ENCODE data around the gene ST6GALNAC6.

ST6GALNAC6 gene

GRCh38 chr9:127876764-127877562 lies 22.4 kb downstream of the ST6GALNAC6 start:
- H3K4me3 ChIP-seq (replicated peaks; ENCODE audit: low read depth, low read length): peak overlapping the region; percentile 60
- peak; percentile 20 for DNase-seq (ENCODE audit: low read depth)
- TF ChIP-seq CTCF (IDR thresholded peaks at IDR 0.05; ENCODE audit: low read length, missing control alignments): no peak

GRCh38 chr9:127876026-127876763 lies 23.2 kb downstream of the ST6GALNAC6 start:
- H3K4me3 ChIP-seq (replicated peaks; ENCODE audit: low read depth, low read length): no peak overlapping the region
- no peak for DNase-seq (ENCODE audit: low read depth)
- no peak for TF ChIP-seq CTCF (IDR thresholded peaks at IDR 0.05; ENCODE audit: low read length, missing control alignments)

- peak; percentile 45 for DNase-seq (ENCODE audit: low read depth)
- H3K4me3 ChIP-seq (replicated peaks; ENCODE audit: low read depth, low read length): peak overlapping the region; percentile 7
Observed at GRCh38 chr9:127875306-127875966, 24.0 kb downstream of the ST6GALNAC6 start.

GRCh38 chr9:127874301-127875221 lies 24.8 kb downstream of the ST6GALNAC6 start:
- H3K4me3 ChIP-seq (replicated peaks; ENCODE audit: low read depth, low read length): no peak overlapping the region
- TF ChIP-seq CTCF (IDR thresholded peaks at IDR 0.05; ENCODE audit: low read length, missing control alignments): no peak

More at GRCh38 chr9:127875306-127875966, 24.0 kb downstream of the ST6GALNAC6 start:
- no peak for TF ChIP-seq CTCF (IDR thresholded peaks at IDR 0.05; ENCODE audit: low read length, missing control alignments)

GRCh38 chr9:127873886-127874285 lies 25.5 kb downstream of the ST6GALNAC6 start:
- TF ChIP-seq CTCF (IDR thresholded peaks at IDR 0.05; ENCODE audit: low read length, missing control alignments): no peak
- peak; percentile 56 for DNase-seq (ENCODE audit: low read depth)

More at GRCh38 chr9:127874301-127875221, 24.8 kb downstream of the ST6GALNAC6 start:
- no peak for DNase-seq (ENCODE audit: low read depth)

GRCh38 chr9:127873223-127873691 lies 26.1 kb downstream of the ST6GALNAC6 start:
- DNase-seq (ENCODE audit: low read depth): no peak
- no peak overlapping the region for H3K4me3 ChIP-seq (replicated peaks; ENCODE audit: low read depth, low read length)
- TF ChIP-seq CTCF (IDR thresholded peaks at IDR 0.05; ENCODE audit: low read length, missing control alignments): no peak

More at GRCh38 chr9:127873886-127874285, 25.5 kb downstream of the ST6GALNAC6 start:
- no peak overlapping the region for H3K4me3 ChIP-seq (replicated peaks; ENCODE audit: low read depth, low read length)
